Dendritic cell treated with granulocyte-macrophage colony-stimulating factor and Interleukin-4, amounts not matched to agents 40 ng/mL and 50 ng/mL, for 4 days (primary cell): ENCODE data around the gene ADAT3.

ENCODE experiments used
- H3K27ac Mint-ChIP-seq: one replicate; pipeline ENCODE4 v1.8.0; 2022; ENCODE audit warnings: mild to moderate bottlenecking, mixed read lengths
- H3K27me3 Mint-ChIP-seq: one replicate; pipeline ENCODE4 v1.8.0; 2022; ENCODE audit warnings: mild to moderate bottlenecking, mixed read lengths
- H3K36me3 Mint-ChIP-seq: one replicate; pipeline ENCODE4 v1.8.0; 2022; ENCODE audit warnings: low read depth, mixed read lengths
- H3K4me1 Mint-ChIP-seq: one replicate; pipeline ENCODE4 v1.8.0; 2022; ENCODE audit warnings: low read depth, mixed read lengths
- H3K4me3 Mint-ChIP-seq: one replicate; pipeline ENCODE4 v1.8.0; 2022; ENCODE audit warnings: mild to moderate bottlenecking, moderate library complexity, mixed read lengths
- H3K9me3 Mint-ChIP-seq: one replicate; pipeline ENCODE4 v1.8.0; 2022; ENCODE audit warnings: mixed read lengths
- intact Hi-C: fragments of 100-400 bp; cut with micrococcal nuclease; formaldehyde crosslinking; loops from one replicate; pipeline ENCODE4 v1.15.0; 2022

ADAT3 gene

GRCh38 chr19:1936430-1936829 is 31.2 kb downstream of the ADAT3 start:
- intact Hi-C loops = no loop called here
- peaks cover 14% of the 10 kb centered on the region for H3K9me3 Mint-ChIP-seq
- H3K4me3 Mint-ChIP-seq = no peak overlapping the region
- peaks cover 43% of the 10 kb centered on the region for H3K4me1 Mint-ChIP-seq
- peak overlapping the region; percentile 21 for H3K27ac Mint-ChIP-seq
- peaks cover under 1% of the 10 kb centered on the region for H3K36me3 Mint-ChIP-seq
- H3K27me3 Mint-ChIP-seq = peaks cover 4% of the 10 kb centered on the region

- Mint-ChIP-seq H3K27ac (peak overlapping the region; percentile 30), H3K4me1 (peaks cover 43% of the 10 kb centered on the region)
- intact Hi-C loops = no loop called here
Measured at GRCh38 chr19:1936916-1937610, 31.9 kb downstream of the ADAT3 start.

GRCh38 chr19:1938071-1938470 is 32.9 kb downstream of the ADAT3 start:
- intact Hi-C loops = no loop called here
- Mint-ChIP-seq H3K9me3 (peaks cover 7% of the 10 kb centered on the region), H3K4me1 (peaks cover 47% of the 10 kb centered on the region), H3K27ac (peak overlapping the region; percentile 30), H3K36me3 (peaks cover 17% of the 10 kb centered on the region), H3K27me3 (no peaks in the 10 kb centered on the region), H3K4me3 (no peak overlapping the region)

More at GRCh38 chr19:1936916-1937610, 31.9 kb downstream of the ADAT3 start:
- Mint-ChIP-seq H3K36me3 (peaks cover 7% of the 10 kb centered on the region), H3K9me3 (peaks cover 13% of the 10 kb centered on the region), H3K4me3 (no peak overlapping the region), H3K27me3 (peaks cover 4% of the 10 kb centered on the region)

- H3K9me3 Mint-ChIP-seq = no peaks in the 10 kb centered on the region
- H3K4me3 Mint-ChIP-seq = peak within 1 kb of the TSS; percentile 93
- no peaks in the 10 kb centered on the region for H3K27me3 Mint-ChIP-seq
- H3K36me3 Mint-ChIP-seq = peaks cover 33% of the 10 kb centered on the region
- H3K27ac Mint-ChIP-seq = peak within 1 kb of the TSS; percentile 97
- intact Hi-C loops = no loop called here
- H3K4me1 Mint-ChIP-seq = peaks cover 43% of the 10 kb centered on the region
Measured at GRCh38 chr19:1941146-1942077, 36.2 kb downstream of the ADAT3 start, which contains the start of gene CSNK1G2. CSNK1G2 (plus strand) TSS chr19:1941172; CDS start chr19:1969773, 28,601 bp downstream.

- Mint-ChIP-seq H3K36me3 (peaks cover 41% of the 10 kb centered on the region), H3K9me3 (no peaks in the 10 kb centered on the region), H3K4me3 (peak overlapping the region; percentile 93), H3K27me3 (no peaks in the 10 kb centered on the region), H3K27ac (peak overlapping the region; percentile 97), H3K4me1 (peaks cover 48% of the 10 kb centered on the region)
- intact Hi-C loops = no loop called here
Measured at GRCh38 chr19:1942078-1942933, 37.1 kb downstream of the ADAT3 start.

- Mint-ChIP-seq H3K27me3 (no peaks in the 10 kb centered on the region), H3K4me1 (peaks cover 55% of the 10 kb centered on the region), H3K4me3 (peak overlapping the region; percentile 93), H3K9me3 (no peaks in the 10 kb centered on the region), H3K27ac (peak overlapping the region; percentile 97), H3K36me3 (peaks cover 44% of the 10 kb centered on the region)
- intact Hi-C loops = no loop called here
Measured at GRCh38 chr19:1942934-1943555, 37.8 kb downstream of the ADAT3 start.

- H3K4me3 Mint-ChIP-seq = peak overlapping the region; percentile 93
- H3K27me3 Mint-ChIP-seq = no peaks in the 10 kb centered on the region
- peaks cover 62% of the 10 kb centered on the region for H3K4me1 Mint-ChIP-seq
- intact Hi-C loops = no loop called here
- peaks cover 44% of the 10 kb centered on the region for H3K36me3 Mint-ChIP-seq
- peak overlapping the region; percentile 97 for H3K27ac Mint-ChIP-seq
- no peaks in the 10 kb centered on the region for H3K9me3 Mint-ChIP-seq
Measured at GRCh38 chr19:1943661-1944087, 38.5 kb downstream of the ADAT3 start.

- H3K9me3 Mint-ChIP-seq = no peaks in the 10 kb centered on the region
- H3K4me1 Mint-ChIP-seq = peaks cover 68% of the 10 kb centered on the region
- peak overlapping the region; percentile 97 for H3K27ac Mint-ChIP-seq
- H3K4me3 Mint-ChIP-seq = peak overlapping the region; percentile 93
- H3K36me3 Mint-ChIP-seq = peaks cover 48% of the 10 kb centered on the region
- intact Hi-C loops = no loop called here
- H3K27me3 Mint-ChIP-seq = no peaks in the 10 kb centered on the region
Measured at GRCh38 chr19:1944088-1944915, 39.1 kb downstream of the ADAT3 start.

GRCh38 chr19:1944916-1945561 is 39.8 kb downstream of the ADAT3 start:
- Mint-ChIP-seq H3K9me3 (no peaks in the 10 kb centered on the region), H3K27ac (peak overlapping the region; percentile 97), H3K4me3 (peak overlapping the region; percentile 93), H3K27me3 (no peaks in the 10 kb centered on the region), H3K36me3 (peaks cover 55% of the 10 kb centered on the region), H3K4me1 (peaks cover 68% of the 10 kb centered on the region)
- intact Hi-C loops = no loop called here

- intact Hi-C loops = no loop called here
- H3K27ac Mint-ChIP-seq = peak overlapping the region; percentile 4
- H3K27me3 Mint-ChIP-seq = no peaks in the 10 kb centered on the region
- no peak overlapping the region for H3K4me3 Mint-ChIP-seq
- peaks cover 75% of the 10 kb centered on the region for H3K4me1 Mint-ChIP-seq
- H3K9me3 Mint-ChIP-seq = no peaks in the 10 kb centered on the region
- peaks cover 64% of the 10 kb centered on the region for H3K36me3 Mint-ChIP-seq
Measured at GRCh38 chr19:1945899-1946298, 40.7 kb downstream of the ADAT3 start.

- peak overlapping the region; percentile 58 for H3K4me3 Mint-ChIP-seq
- H3K9me3 Mint-ChIP-seq = no peaks in the 10 kb centered on the region
- peak overlapping the region; percentile 28 for H3K27ac Mint-ChIP-seq
- intact Hi-C loops = no loop called here
- H3K27me3 Mint-ChIP-seq = no peaks in the 10 kb centered on the region
- H3K4me1 Mint-ChIP-seq = peaks cover 91% of the 10 kb centered on the region
- H3K36me3 Mint-ChIP-seq = peaks cover 67% of the 10 kb centered on the region
Measured at GRCh38 chr19:1947651-1948209, 42.5 kb downstream of the ADAT3 start.
